Stimulated activated CD4-positive, alpha-beta T cell treated with anti-CD3 and anti-CD28 coated beads, Interleukin-1b, Interleukin-23, amount 100 ng/mL, for 48 hours (primary cell): ENCODE measurements around the gene SMCO4.
"Not testable (repeated sequence)": the region's sequence is repeated elsewhere in the genome, so short reads cannot be mapped to it uniquely, and the experiment has no call there.

ENCODE experiments used
- DNase-seq: peaks from one replicate; pipeline ENCODE4 v3.0.0-alpha.2; 2020

Gene SMCO4

GRCh38 chr11:93559681-93560080, 16.5 kb upstream of the SMCO4 start:
- no peak for DNase-seq

DNA sequence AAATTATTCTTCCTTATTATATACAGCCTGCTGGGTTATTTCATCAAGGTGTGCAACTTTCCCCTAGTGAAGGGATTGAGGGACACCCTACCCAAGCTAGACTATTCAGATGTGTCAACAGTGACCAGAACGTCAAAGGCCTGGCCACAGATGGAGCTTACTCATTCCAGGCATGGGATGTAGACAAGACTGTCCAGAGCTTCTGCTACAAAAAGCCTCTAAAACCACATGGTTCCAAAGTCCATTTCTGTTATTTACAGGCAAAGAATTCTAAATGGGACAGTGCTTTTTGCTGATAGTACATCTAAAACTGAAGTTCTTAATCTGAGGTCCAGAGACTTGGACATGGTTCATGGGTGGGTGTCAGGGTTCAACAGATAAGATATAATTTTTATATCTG, 9.7 kb upstream of the SMCO4 start:
- DNase-seq = no peak

GRCh38 chr11:93549976-93550375, 6.8 kb upstream of the SMCO4 start:
- no peak for DNase-seq

DNA sequence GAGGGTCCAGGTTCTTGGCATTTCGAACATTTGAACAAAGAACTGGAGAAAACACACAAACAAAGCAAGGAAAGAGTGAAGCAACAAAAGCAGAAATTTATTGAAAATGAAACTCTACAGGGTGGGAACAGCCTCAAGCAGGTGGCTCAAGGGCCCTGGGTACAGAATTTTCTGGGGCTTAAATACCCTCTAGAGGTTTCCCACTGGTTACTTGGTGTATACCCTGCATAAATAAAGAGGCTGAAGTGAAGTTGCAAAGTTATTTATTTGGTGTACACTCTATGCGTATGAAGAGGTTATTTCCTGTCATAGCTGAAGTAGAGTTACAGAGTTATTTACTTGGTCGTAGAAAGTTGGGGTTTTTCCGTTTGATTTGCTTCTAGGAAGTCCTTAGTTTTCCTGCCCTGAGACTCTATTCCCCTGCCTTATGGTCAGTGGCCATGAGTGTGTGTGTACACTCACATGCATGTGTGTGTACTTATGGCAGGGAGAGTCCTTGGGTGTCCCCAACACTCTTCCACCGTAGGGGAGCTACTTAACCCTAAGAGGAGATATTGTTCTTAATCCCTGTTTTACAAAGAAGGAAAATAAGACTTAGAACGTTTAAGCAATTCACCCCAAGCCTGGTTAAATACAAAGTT, 5.6 kb upstream of the SMCO4 start:
- DNase-seq = no peak

- DNase-seq = no peak
Measured at GRCh38 chr11:93547773-93548172, 4.6 kb upstream of the SMCO4 start.

DNA sequence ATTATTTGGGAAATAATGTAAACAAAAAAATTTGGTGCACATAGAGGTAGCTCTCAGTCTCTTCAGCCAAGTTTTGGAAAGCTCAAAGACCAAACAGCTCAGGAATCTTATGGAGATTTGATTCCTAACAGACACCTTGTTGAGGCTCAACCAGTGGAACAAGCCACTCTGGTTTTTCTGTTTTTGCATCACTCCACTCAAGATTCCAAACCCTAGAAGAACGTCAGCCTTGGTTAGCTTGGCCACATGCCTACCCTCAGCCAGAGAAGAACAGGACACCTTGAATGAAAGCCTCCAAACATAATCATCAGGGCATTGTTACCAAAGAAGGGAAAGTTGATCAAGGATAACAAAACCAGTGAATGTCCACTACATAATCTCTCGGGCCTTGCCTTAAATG, 3.8 kb upstream of the SMCO4 start:
- DNase-seq = no peak

DNA sequence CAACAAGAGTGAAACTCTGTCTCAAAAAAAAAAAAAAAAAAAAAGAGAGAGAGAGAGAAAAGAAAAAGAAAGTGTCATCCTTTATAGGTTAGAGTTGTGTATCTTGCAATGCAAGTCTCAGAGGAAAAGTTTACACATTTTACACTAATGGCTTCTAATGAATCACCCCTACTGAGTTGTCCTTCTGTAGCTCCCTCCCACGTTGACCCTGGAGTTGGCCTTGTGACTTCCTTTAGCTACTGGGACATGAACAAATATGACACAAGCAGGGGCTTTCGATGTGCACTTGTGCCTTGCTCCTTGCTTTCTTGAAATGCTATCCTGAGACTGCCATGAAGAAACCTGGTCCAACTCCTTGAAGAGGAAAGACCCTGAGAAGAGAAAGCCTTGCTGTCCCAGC, 2.4 kb upstream of the SMCO4 start:
- DNase-seq = no peak

DNA sequence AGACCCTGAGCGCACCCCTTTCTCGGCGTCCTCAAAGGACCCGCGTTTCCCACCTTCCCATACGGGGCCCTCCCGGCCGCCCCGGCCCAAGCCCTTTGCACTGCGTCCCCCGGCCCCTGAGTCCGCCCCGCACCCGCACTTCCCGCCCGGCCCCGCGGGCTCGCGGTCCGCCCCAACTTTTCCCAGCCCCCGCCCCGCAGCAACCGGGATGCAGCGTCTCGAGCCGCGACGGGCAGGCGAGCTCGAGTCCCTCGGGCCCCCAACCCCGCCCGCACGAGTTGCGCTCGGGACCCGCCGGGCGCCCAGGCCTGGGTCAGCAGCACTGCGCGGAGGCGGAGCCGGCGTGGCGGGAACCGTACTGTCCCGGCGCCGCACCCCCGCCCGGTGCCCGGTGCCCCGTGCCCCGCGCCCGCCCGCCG, 371 bp downstream of the SMCO4 start:
- DNase-seq = no peak

GRCh38 chr11:93541884-93542810, 1.0 kb downstream of the SMCO4 start:
- peak; percentile 33 for DNase-seq

- no peak for DNase-seq
Measured at GRCh38 chr11:93540896-93541553, 2.2 kb downstream of the SMCO4 start.

- DNase-seq = no peak
Measured at GRCh38 chr11:93540337-93540736, 2.9 kb downstream of the SMCO4 start.

GRCh38 chr11:93537767-93538261, 5.4 kb downstream of the SMCO4 start:
- no peak for DNase-seq

- no peak for DNase-seq
Measured at GRCh38 chr11:93537049-93537448, 6.1 kb downstream of the SMCO4 start.

DNA sequence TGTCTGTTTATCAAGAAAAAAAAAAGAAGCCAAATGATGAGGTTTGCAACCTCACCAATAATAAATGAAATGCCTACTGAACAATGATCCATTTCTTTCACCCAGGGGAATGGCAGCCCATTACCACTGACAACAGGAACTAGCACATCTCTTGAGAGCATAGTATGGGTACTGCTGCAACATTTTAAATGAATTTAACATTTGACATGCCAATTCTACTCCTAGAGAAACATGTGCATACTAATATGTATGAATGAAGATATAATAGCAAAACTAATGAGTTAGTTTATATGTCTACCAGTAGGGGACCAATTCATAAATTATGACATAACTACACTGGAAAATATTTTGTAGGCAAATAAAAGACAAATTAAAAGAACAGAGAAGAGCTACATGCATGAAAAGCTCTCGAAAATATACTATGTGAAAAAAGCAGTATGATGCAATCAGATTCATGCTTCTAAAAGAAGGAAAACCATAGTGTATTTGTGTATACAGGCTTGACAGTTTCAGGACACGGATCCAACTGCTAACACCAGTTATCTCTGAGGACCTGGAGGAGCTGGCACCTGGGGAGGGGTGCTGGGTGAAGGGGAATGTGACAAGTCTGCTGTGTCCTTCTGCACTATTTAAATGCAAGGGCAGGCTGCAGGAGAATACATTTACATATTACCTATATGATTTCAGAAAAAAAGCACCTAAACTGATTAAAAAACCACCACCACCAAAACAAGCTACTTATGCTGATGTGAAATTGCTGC, 6.9 kb downstream of the SMCO4 start:
- no peak for DNase-seq

DNA sequence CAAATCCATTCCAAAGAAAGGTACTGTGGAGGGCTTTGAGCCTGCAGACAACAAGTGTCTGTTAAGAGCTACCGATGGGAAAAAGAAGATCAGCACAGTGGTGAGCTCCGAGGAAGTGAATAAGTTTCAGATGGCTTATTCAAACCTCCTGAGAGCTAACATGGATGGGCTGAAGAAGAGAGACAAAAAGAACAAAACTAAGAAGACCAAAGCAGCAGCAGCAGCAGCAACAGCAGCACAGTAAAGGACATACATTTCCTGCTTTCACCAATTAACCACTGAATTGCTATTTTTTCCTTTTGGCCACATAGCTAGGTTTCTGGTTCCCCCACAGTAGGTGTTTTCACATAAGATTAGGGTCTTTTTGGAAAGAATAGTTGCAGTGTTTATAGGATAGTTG, 7.6 kb downstream of the SMCO4 start:
- DNase-seq = not testable (repeated sequence)

- DNase-seq = no peak
Measured at GRCh38 chr11:93532806-93533205, 10.4 kb downstream of the SMCO4 start.

- DNase-seq = peak; percentile 13
Measured at GRCh38 chr11:93532281-93532789, 10.9 kb downstream of the SMCO4 start.

GRCh38 chr11:93530468-93530826, 12.7 kb downstream of the SMCO4 start:
- no peak for DNase-seq

DNA sequence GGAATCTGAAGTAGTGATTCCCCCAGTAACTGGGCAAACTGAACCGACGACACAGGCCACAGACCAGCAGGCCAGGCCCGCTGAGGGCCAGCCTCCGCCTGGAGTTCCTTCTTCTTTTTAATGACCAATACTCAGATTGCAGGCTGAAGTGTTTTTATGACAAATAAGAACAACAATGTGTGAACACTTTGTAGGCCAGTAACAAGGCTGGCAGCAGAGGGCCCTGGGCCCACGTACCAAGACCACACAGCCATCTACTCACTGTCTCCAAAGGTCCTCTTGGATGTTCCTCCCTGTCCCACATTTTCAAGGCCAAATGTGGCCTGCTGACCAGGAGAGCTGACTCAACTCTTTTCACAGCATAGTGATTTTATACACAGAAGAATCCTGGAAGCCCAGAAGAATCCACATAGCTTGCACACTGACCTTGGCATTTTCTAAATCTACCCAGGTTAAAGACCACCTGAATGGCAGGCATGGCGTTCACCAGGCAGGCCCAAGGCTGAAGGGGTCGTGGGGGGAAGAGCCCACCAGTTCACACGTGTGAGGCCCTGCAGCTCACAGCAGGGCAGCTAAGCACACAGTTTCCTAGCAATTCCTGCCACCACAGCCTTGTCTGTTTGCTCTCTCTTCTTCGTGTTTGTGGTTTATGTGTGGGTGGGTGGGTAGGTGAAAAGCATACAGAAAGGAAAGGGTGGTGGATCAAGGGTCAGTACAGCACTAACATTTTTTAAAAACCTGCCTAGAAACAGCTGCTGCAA, 13.3 kb downstream of the SMCO4 start:
- no peak for DNase-seq

DNA sequence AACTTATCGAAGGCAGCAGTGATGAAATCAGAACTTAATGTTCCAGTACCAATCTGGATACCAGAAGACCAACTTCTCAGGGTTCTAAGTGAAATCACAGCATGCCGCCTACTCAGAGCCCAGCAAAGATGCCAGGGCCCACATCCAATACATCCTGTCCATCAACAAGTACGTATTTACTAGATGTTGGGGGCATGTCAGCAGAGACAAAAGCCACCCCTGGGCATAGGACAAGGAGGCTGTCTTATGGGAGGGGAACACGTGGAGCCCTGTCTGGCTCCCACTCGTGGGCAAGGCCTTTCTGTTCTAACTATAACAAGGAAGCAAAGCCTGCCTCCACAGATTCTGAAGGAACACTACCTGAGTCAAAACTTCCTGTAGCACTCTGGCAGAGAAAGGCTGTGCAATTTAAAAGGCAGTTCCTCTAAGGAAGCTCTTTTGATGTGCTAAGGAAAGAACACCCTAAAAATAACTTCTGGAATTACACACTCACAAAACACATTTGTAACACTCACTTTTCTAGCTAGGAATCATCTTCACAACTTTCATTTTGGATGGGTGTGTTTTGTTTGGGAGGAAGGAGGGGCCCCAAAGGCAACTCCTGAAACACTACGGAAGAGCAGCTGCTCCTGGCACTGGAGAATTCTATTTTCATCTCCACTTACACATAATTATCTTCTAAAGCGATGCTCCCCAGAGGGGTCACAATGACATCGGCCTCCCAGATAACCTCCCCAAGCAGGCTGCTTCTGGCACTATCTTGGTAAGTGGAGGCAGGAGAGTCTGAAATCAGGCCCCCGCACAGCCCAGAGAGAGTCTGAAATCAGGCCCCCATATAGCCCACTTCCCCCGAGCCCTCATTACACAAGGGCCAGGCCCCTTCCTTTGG, 14.2 kb downstream of the SMCO4 start:
- no peak for DNase-seq

DNA sequence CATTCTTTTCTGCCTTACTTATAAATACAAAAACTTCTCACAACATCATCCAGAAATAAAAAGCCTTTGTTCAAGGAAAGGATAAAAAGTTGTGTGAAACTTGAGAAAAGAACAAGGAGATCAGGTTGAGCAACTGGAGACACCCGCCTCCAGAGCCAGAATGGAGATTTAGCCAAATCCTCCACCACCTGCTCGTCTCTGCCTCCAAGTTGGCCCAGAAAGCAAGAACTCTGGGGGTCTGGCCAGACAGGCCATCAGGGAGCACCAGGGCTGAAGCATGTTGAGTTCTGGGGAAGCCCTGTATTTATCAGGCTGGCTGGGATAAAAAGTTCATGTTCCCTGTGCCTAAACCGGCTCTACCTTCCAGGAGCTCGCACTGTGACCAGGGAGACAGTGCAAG, 14.9 kb downstream of the SMCO4 start:
- DNase-seq = no peak
